Peyer's patch (tissue), 4 donors: ENCODE results near the gene CCDC74A.
A peak's percentile ranks its signal among the peaks of the same experiment; 100 is the strongest.

Experiments
- CTCF ChIP-seq, 6 experiments: fragments of 450-650 bp in 4 of 6; fragments of 200-600 bp in 2 of 6; sonication (generic) in 1 of 6; IDR thresholded peaks; one replicate each; pipeline ENCODE4 v1.5.1; 2017 to 2019; ENCODE audit warnings: antibody characterized with exemption in 6 of 6, mild to moderate bottlenecking in 3 of 6, moderate library complexity in 1 of 6
- POLR2A ChIP-seq, 2 donors: fragments of 450-650 bp; IDR thresholded peaks; one replicate each; pipeline ENCODE4 v1.5.1; 2017; ENCODE audit warnings: antibody characterized with exemption in 2 of 2, mild to moderate bottlenecking in 2 of 2, moderate library complexity in 2 of 2

- TF ChIP-seq CTCF (IDR thresholded peaks at IDR 0.05) = peak; percentile 26 to 85 (median 71)
- TF ChIP-seq POLR2A (IDR thresholded peaks at IDR 0.05) = peak in 1 of 2 donors; percentile 23
These were observed 35.1 kb upstream of the CCDC74A start for GRCh38 chr2:131492418-131493198.
